GM23248 (cell line): ENCODE data around the gene IRAG1.

Experiments
- EZH2 ChIP-seq: fragments of 200-600 bp; sonication (generic); IDR thresholded peaks from 2 replicates; pipeline ENCODE4 v1.6.1; 2018; ENCODE audit warnings: antibody characterized with exemption, mild to moderate bottlenecking; ENCODE audit not compliant: insufficient read depth, poor library complexity, severe bottlenecking
- EZH2phosphoT487 ChIP-seq: fragments of 200-600 bp; sonication (generic); IDR thresholded peaks from 2 replicates; pipeline ENCODE4 v1.6.1; 2018; ENCODE audit warnings: antibody characterized with exemption, moderate library complexity, mild to moderate bottlenecking, low read depth; ENCODE audit not compliant: insufficient read depth

DNA sequence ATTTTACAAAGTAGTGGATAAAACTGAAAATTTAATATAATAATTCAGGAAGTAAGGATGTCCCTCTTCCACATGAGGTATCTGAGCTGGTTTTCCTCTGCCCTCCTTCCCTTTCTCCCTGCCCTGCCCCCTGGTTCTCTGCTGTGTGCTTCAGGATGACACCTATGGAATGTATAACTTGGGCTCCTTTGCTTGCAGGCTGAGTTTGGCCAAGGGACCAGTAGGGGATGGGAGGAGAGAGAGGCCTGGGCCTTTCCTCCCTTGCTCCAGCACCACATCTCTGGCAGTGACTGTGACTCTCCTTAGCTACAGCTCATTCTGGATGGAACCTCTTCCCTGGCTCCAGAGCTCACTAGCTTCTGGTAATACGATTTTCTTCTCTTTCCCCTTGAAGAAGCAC, 10.1 kb downstream of the IRAG1 start:
- TF ChIP-seq EZH2 (no peak), EZH2phosphoT487 (no peak)
